H1 (cell line): ENCODE measurements around the gene RPE. TPM values are rescaled to one million over a fixed set of nuclear protein-coding genes. Genes with fewer than 3 reads are reported as not detected.

Experiments
- KDM4A ChIP-seq: IDR thresholded peaks from one replicate; pipeline ENCODE4 v1.7.1; 2012; ENCODE audit warnings: low read depth, mild to moderate bottlenecking, moderate library complexity, low read length, inconsistent platforms; ENCODE audit not compliant: severe bottlenecking
- polyA plus RNA-seq, 7 experiments: library from polyadenylated mRNA; depleted of rRNA in 3 of 7; stranded (reverse) in 5 of 7; unstranded in 2 of 7; fragments of >200 nt in 5 of 7; fragments of 200-250 nt in 2 of 7; gene quantifications; 1 replicate in 5 of 7; 2 replicates in 1 of 7; 4 replicates in 1 of 7; pipeline versions ENCODE4 v1.2.1 to v1.2.3, GENCODE V29; 2011 to 2013; ENCODE audit warnings: missing spikeins in 2 of 7, mixed read lengths in 2 of 7
- total RNA-seq: library from RNA; stranded (reverse); fragmentation: NEBNext Ultra II Directional; extraction: Animal tissue kit (Norgen Biotek cat#: 25700); gene quantifications from 2 replicates; pipeline ENCODE4 v1.2.1, GENCODE V29; 2021

Gene RPE
- total and polyA plus RNA-seq, 2 of the 8 experiments (the other 6 are each of a cell fraction or from before 2014, with no cell fraction given), result 77.8 to 102 TPM

GRCh38 chr2:209960045-209960444 lies 42.4 kb upstream of the RPE start (continued):
- TF ChIP-seq KDM4A, result no peak
